Testis (tissue), 3 donors: ENCODE data around the gene FAM20A. TPM values are rescaled to one million over a fixed set of nuclear protein-coding genes. Genes with fewer than 3 reads are reported as not detected.
"Not testable (repeated sequence)": the region's sequence is repeated elsewhere in the genome, so short reads cannot be mapped to it uniquely, and the experiment has no call there.

Experiments used
- DNase-seq: peaks from one replicate; pipeline ENCODE4 v3.0.0-alpha.2; 2019
- H3K27ac ChIP-seq, 2 donors: fragments of 200-600 bp; sonication (generic); one replicate each; pipeline ENCODE4 v1.5.1; 2019
- H3K27me3 ChIP-seq: fragments of 200-600 bp; sonication (generic); one replicate; pipeline ENCODE4 v1.5.1; 2019
- H3K36me3 ChIP-seq: fragments of 200-600 bp; sonication (generic); one replicate; pipeline ENCODE4 v1.5.1; 2017; ENCODE audit warnings: low read depth; ENCODE audit errors: missing control alignments
- H3K4me1 ChIP-seq: fragments of 200-600 bp; sonication (generic); one replicate; pipeline ENCODE4 v1.5.1; 2019
- H3K4me3 ChIP-seq, 2 donors: fragments of 200-600 bp; sonication (generic); one replicate each; pipeline ENCODE4 v1.5.1; 2017 to 2019
- H3K9me3 ChIP-seq: fragments of 200-600 bp; sonication (generic); one replicate; pipeline ENCODE4 v1.5.1; 2017
- POLR2A ChIP-seq: fragments of 450-650 bp; IDR thresholded peaks from one replicate; pipeline ENCODE4 v1.6.1; 2017; ENCODE audit warnings: antibody characterized with exemption, mild to moderate bottlenecking, moderate library complexity
- WGBS, 2 donors: methylation state at CpG; one replicate each; pipeline ENCODE4 v1.1.5; 2018; 5-methylcytosine and 5-hydroxymethylcytosine counted together
- intact Hi-C: fragments of 100-400 bp; cut with DNase I; formaldehyde crosslinking; loops from one replicate; pipeline ENCODE4 v1.15.1; 2023; ENCODE audit warnings: low total_unique reads
- polyA plus RNA-seq: library from polyadenylated mRNA; stranded (reverse); fragments of 350-450 nt; fragmentation: Illumina TruSeq; extraction: RNeasy Lipid Tissue Mini Kit (QIAGEN cat#74804); gene quantifications from one replicate; pipeline ENCODE4 v1.2.3, GENCODE V29; 2014; ENCODE audit warnings: low read depth, low replicate concordance; ENCODE audit not compliant: insufficient read depth
- total RNA-seq, 2 donors: library from RNA; depleted of rRNA; stranded (reverse); fragments of >200 nt; gene quantifications; one replicate each; pipeline ENCODE4 v1.2.3, GENCODE V29; 2016
- TF ChIP-seq, protein P1 (sequence below), 3 experiments: fragments of 450-650 bp in 2 of 3; fragments of 200-600 bp in 1 of 3; sonication (generic) in 1 of 3; IDR thresholded peaks; one replicate each; pipeline ENCODE4 v1.5.1; 2016 to 2019; ENCODE audit warnings: antibody characterized with exemption in 3 of 3, mild to moderate bottlenecking in 2 of 3, moderate library complexity in 1 of 3

Gene FAM20A
- total and polyA plus RNA-seq, 3 donors from 2014 or later = 70.5 to 96.0 (median 93.4) TPM

DNA sequence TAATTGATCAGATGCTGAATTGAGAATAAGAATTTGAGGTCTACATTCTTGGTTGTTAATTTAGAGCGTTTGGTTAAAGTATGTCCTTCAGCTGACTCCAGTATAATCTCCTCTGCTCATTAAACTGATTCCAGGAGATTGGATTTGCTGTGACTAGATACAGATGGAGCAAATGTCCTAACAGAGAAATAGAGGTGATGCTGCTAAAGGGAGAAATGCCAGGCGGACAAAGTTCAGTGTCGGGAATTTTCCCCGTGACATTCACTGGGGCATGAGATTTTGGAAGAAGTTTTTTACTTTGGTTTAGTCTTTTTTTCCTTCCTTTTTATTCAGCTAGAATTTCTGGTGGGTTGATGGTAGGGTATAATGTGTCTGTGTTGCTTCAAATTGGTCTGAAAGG, 69.9 kb downstream of the FAM20A start:
- DNase-seq = no peak
- TF ChIP-seq, protein P1, sequence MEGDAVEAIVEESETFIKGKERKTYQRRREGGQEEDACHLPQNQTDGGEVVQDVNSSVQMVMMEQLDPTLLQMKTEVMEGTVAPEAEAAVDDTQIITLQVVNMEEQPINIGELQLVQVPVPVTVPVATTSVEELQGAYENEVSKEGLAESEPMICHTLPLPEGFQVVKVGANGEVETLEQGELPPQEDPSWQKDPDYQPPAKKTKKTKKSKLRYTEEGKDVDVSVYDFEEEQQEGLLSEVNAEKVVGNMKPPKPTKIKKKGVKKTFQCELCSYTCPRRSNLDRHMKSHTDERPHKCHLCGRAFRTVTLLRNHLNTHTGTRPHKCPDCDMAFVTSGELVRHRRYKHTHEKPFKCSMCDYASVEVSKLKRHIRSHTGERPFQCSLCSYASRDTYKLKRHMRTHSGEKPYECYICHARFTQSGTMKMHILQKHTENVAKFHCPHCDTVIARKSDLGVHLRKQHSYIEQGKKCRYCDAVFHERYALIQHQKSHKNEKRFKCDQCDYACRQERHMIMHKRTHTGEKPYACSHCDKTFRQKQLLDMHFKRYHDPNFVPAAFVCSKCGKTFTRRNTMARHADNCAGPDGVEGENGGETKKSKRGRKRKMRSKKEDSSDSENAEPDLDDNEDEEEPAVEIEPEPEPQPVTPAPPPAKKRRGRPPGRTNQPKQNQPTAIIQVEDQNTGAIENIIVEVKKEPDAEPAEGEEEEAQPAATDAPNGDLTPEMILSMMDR (IDR thresholded peaks at IDR 0.05) = no peak
- no peak for TF ChIP-seq POLR2A
- Histone ChIP-seq H3K27me3 (no peaks in the 10 kb centered on the region), H3K4me3 (no peak overlapping the region), H3K27ac (no peak overlapping the region), H3K9me3 (no peaks in the 10 kb centered on the region), H3K4me1 (peaks cover 4% of the 10 kb centered on the region), H3K36me3 (no peaks in the 10 kb centered on the region)
- 80% methylated on average over 4 of the region's 4 CpGs for WGBS, 2 donors
- intact Hi-C loops = loop anchor here (10.0 kb wide), 1 partner anchor 64 kb away; no protein-coding TSS in a partner anchor

DNA sequence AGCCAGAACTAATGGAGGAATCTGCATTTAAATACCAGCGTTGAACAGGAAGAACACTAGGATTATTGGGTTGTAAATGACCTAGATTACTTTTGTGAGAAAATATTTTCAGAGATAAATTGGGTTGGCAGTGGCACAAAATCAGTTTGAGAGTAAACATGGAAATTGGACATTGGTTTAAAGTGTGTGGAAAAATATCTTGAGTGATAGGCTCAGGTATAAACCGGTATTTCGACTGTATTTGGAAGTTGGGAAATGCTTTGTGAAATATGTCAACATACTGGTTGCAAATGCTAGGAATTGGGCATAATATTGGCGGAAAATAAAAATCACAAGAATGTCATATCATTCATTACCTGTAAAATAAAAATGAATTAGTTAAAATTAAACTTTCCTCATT, 73.9 kb downstream of the FAM20A start:
- intact Hi-C loops = no loop called here
- no peaks in the 10 kb centered on the region for H3K36me3 ChIP-seq
- 95% methylated on average over 4 of the region's 4 CpGs for WGBS, 2 donors
- H3K4me1 ChIP-seq = peaks cover 10% of the 10 kb centered on the region
- no peak overlapping the region for H3K27ac ChIP-seq
- no peak for DNase-seq
- no peaks in the 10 kb centered on the region for H3K27me3 ChIP-seq
- no peak for TF ChIP-seq POLR2A
- TF ChIP-seq, protein P1 (IDR thresholded peaks at IDR 0.05) = no peak
- H3K9me3 ChIP-seq = no peaks in the 10 kb centered on the region
- H3K4me3 ChIP-seq = no peak overlapping the region

DNA sequence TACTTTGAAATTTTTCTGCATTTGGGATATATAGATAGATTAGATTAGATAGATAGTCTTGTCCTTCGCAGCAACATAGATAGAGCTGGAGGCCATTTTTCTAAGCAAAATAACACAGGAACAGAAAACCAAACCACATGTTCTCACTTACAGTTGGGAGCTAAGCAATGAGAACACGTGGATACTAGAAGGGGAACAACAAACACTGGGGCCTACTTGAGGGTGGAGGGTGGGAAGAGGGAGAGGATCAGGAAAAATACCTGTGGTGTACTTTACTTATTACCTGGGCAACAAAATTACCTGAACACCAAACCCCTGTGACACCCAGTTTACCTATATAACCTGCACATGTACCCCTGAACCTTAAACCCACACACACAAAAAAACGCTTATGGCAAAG, 74.6 kb downstream of the FAM20A start:
- no peaks in the 10 kb centered on the region for H3K36me3 ChIP-seq
- no peak overlapping the region for H3K4me3 ChIP-seq
- intact Hi-C loops = no loop called here
- no peak overlapping the region for H3K27ac ChIP-seq
- no peaks in the 10 kb centered on the region for H3K27me3 ChIP-seq
- DNase-seq = no peak
- peaks cover 16% of the 10 kb centered on the region for H3K4me1 ChIP-seq
- 74 to 77% methylated on average over 3 of the region's 3 CpGs for WGBS, 2 donors
- H3K9me3 ChIP-seq = no peaks in the 10 kb centered on the region
- TF ChIP-seq, protein P1 (IDR thresholded peaks at IDR 0.05) = no peak
- TF ChIP-seq POLR2A = no peak

DNA sequence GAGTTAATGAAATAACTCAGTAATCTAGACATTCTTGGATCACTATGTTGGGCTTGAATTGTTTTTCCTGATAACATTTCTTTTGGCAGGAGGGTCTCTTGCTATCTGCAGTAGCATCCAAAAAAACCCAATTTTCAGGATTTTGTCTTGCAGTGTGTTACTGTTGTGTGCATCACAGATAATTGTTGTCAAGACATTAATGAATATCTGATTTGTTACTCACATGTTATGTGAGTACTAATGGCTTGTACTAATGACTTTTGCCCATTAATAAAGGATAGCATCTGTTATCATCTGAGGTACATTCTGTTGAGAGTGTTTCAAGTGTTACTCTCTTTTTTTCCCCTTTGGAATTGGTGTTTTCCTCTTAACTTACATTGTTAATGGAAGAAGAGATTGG, 78.9 kb downstream of the FAM20A start:
- H3K4me1 ChIP-seq = peaks cover 17% of the 10 kb centered on the region
- no peak for TF ChIP-seq POLR2A
- TF ChIP-seq, protein P1 (IDR thresholded peaks at IDR 0.05) = no peak

DNA sequence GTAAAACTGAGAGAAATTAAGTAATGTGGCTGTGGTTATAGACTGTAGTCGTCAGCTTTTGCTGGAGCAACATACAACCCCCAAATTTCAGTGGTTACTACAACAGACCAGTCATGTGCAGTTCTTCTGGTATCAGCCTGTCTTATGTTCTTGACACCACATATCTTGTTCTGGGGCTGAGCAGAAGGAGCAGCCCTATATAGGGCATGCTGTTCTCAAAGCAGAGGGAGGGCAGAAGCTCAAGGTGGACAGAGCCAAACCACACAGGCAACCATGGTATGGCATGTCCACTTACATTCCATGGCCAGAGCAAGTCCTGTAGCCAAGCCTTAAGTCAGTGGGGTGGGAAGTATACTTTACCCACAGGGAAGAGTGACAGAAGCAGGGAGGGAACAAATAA, 81.3 kb downstream of the FAM20A start:
- TF ChIP-seq POLR2A = no peak
- TF ChIP-seq, protein P1 (IDR thresholded peaks at IDR 0.05) = no peak
- no peaks in the 10 kb centered on the region for H3K9me3 ChIP-seq
- H3K27me3 ChIP-seq = no peaks in the 10 kb centered on the region
- H3K4me3 ChIP-seq = no peak overlapping the region
- no peak for DNase-seq
- H3K4me1 ChIP-seq = peaks cover 23% of the 10 kb centered on the region
- WGBS, 2 donors = 84 to 88% methylated on average over 1 of the region's 1 CpG
- no peak overlapping the region for H3K27ac ChIP-seq
- no peaks in the 10 kb centered on the region for H3K36me3 ChIP-seq
- intact Hi-C loops = no loop called here

More for the DNA sequence above, 78.9 kb downstream of the FAM20A start:
- H3K27ac ChIP-seq = no peak overlapping the region
- H3K9me3 ChIP-seq = no peaks in the 10 kb centered on the region
- H3K27me3 ChIP-seq = no peaks in the 10 kb centered on the region
- H3K36me3 ChIP-seq = no peaks in the 10 kb centered on the region
- no peak overlapping the region for H3K4me3 ChIP-seq
- intact Hi-C loops = no loop called here
- no peak for DNase-seq

DNA sequence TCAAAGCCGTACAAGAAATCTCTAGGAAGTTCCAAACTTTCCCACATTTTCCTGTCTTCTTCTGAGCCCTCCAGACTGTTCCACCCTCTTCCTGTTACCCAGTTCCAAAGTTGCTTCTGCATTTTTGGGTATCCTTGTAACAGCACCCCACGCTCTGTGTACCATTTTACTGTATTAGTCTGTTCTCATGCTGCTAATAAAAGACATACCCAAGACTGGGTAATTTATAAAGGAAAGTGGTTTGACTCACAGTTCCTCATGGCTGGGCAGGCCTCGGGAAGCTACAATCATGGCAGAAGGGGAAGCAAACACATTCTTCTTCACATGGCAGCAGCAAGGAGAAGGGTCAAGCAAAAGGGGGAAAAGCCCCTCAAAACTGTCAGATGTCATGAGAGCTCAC, 82.1 kb downstream of the FAM20A start:
- H3K27me3 ChIP-seq, H3K4me3 ChIP-seq, DNase-seq, intact Hi-C loops, H3K27ac ChIP-seq, H3K36me3 ChIP-seq, H3K9me3 ChIP-seq: not testable (repeated sequence)
- 80 to 88% methylated on average over 3 of the region's 3 CpGs for WGBS, 2 donors
- peaks cover 32% of the 10 kb centered on the region for H3K4me1 ChIP-seq
